ENCODE results near the gene SLC8A1.

The SLC8A1 gene

GRCh38 chr2:40179801-40180200, 272.1 kb downstream of the SLC8A1 start:
- POLR2A ChIA-PET = no interaction called here
- CTCF ChIA-PET = interaction anchor here (0.9 to 1.3 kb wide), 3 partner anchors 16 to 266 kb away, joined by 3 read pairs; no protein-coding TSS in a partner anchor
- H3K4me3 ChIP-seq (ENCODE audit: low read depth, low read length) = no peak overlapping the region

GRCh38 chr2:40178971-40179370, 272.9 kb downstream of the SLC8A1 start:
- ChIA-PET CTCF (no interaction called here), POLR2A (no interaction called here)
- no peak for TF ChIP-seq CTCF (IDR thresholded peaks at IDR 0.05; ENCODE audit: insufficient read depth, low read length, missing control alignments)
- H3K4me3 ChIP-seq (ENCODE audit: low read depth, low read length) = no peak overlapping the region
- DNase-seq (ENCODE audit: low read depth, low spot score) = no peak

More at GRCh38 chr2:40179801-40180200, 272.1 kb downstream of the SLC8A1 start:
- no peak for DNase-seq (ENCODE audit: low read depth, low spot score)
- TF ChIP-seq CTCF (IDR thresholded peaks at IDR 0.05; ENCODE audit: insufficient read depth, low read length, missing control alignments) = no peak

- ChIA-PET POLR2A (interaction anchor here (0.7 kb wide), 1 partner anchor 20 kb away, joined by 3 read pairs; no protein-coding TSS in a partner anchor), CTCF (interaction anchor here (1.5 kb wide), 1 partner anchor 30 kb away, joined by 4 read pairs; no protein-coding TSS in a partner anchor)
- H3K4me3 ChIP-seq (ENCODE audit: low read depth, low read length) = no peak overlapping the region
- DNase-seq (ENCODE audit: low read depth, low spot score) = no peak
- TF ChIP-seq CTCF (IDR thresholded peaks at IDR 0.05; ENCODE audit: insufficient read depth, low read length, missing control alignments) = no peak
These were observed 273.6 kb downstream of the SLC8A1 start for GRCh38 chr2:40178171-40178778.

GRCh38 chr2:40177366-40177765, 274.5 kb downstream of the SLC8A1 start:
- DNase-seq (ENCODE audit: low read depth, low spot score) = no peak
- CTCF ChIA-PET = interaction anchor here (1.5 kb wide), 1 partner anchor 31 kb away, joined by 4 read pairs; no protein-coding TSS in a partner anchor

GRCh38 chr2:40173276-40173675, 278.6 kb downstream of the SLC8A1 start:
- POLR2A ChIA-PET = no interaction called here
- CTCF ChIA-PET = interaction anchor here (1.5 kb wide), 1 partner anchor 20 kb away, joined by 3 read pairs; no protein-coding TSS in a partner anchor

More at GRCh38 chr2:40177366-40177765, 274.5 kb downstream of the SLC8A1 start:
- TF ChIP-seq CTCF (IDR thresholded peaks at IDR 0.05; ENCODE audit: insufficient read depth, low read length, missing control alignments) = no peak
- H3K4me3 ChIP-seq (ENCODE audit: low read depth, low read length) = no peak overlapping the region
- POLR2A ChIA-PET = no interaction called here

More at GRCh38 chr2:40173276-40173675, 278.6 kb downstream of the SLC8A1 start:
- no peak overlapping the region for H3K4me3 ChIP-seq (ENCODE audit: low read depth, low read length)
- no peak for DNase-seq (ENCODE audit: low read depth, low spot score)
- TF ChIP-seq CTCF (IDR thresholded peaks at IDR 0.05; ENCODE audit: insufficient read depth, low read length, missing control alignments) = no peak
